ENCODE measurements around the gene PTPMT1.

The PTPMT1 gene

GRCh38 chr11:47616726-47617416 is 51.5 kb downstream of the PTPMT1 start:
- DNase-seq = peak; percentile 50

DNA sequence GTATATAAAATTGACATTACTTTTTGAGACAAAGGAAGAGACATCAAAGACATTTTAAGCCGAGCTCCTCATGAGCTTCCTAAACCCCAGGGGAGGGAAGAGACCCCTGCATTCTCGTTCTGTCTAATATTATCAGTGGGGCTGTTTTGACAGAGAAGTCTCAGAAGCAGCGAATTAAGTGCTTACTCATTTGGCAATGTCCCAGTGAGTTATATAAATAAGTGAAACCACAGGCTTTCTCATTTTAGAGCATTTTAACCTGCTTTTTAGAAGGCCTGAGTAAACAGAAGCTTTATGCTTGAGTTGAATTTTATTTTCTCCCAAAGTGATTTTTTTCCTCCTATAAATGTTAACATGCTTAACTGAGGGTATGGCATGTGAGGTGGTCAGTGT is 52.0 kb downstream of the PTPMT1 start:
- peak; percentile 51 for DNase-seq

GRCh38 chr11:47620836-47621378 is 55.5 kb downstream of the PTPMT1 start:
- no peak for DNase-seq
